NCI-H524 treated with DMSO at 0.1 percent for 48 hours (cell line): ENCODE measurements around the gene LAMA3.

ENCODE experiments used
- DNase-seq: peaks from one replicate; lab custom pipeline; 2025; lab: John Stamatoyannopoulos, UW

Gene LAMA3

GRCh38 chr18:23822590-23823385 lies 133.5 kb downstream of the LAMA3 start:
- DNase-seq: no peak

- DNase-seq: no peak
Measured at GRCh38 chr18:23824240-23824639, 135.0 kb downstream of the LAMA3 start.

GRCh38 chr18:23824669-23825068 lies 135.4 kb downstream of the LAMA3 start:
- DNase-seq: no peak

GRCh38 chr18:23825496-23825895 lies 136.2 kb downstream of the LAMA3 start:
- no peak for DNase-seq

GRCh38 chr18:23825978-23826405 lies 136.7 kb downstream of the LAMA3 start:
- DNase-seq: no peak

GRCh38 chr18:23826850-23827620 lies 137.8 kb downstream of the LAMA3 start:
- DNase-seq: no peak

- DNase-seq: no peak
Measured at GRCh38 chr18:23827681-23828080, 138.4 kb downstream of the LAMA3 start.

- DNase-seq: no peak
Measured at GRCh38 chr18:23828426-23828825, 139.2 kb downstream of the LAMA3 start.

- no peak for DNase-seq
Measured at GRCh38 chr18:23832911-23833310, 143.7 kb downstream of the LAMA3 start.

GRCh38 chr18:23833714-23834113 lies 144.5 kb downstream of the LAMA3 start:
- DNase-seq: no peak

- DNase-seq: no peak
Measured at GRCh38 chr18:23835091-23835490, 145.8 kb downstream of the LAMA3 start.

- no peak for DNase-seq
Measured at GRCh38 chr18:23835506-23835905, 146.3 kb downstream of the LAMA3 start.

- no peak for DNase-seq
Measured at GRCh38 chr18:23837591-23837990, 148.3 kb downstream of the LAMA3 start.

GRCh38 chr18:23838233-23838632 lies 149.0 kb downstream of the LAMA3 start:
- DNase-seq: no peak

GRCh38 chr18:23838801-23839366 lies 149.6 kb downstream of the LAMA3 start:
- no peak for DNase-seq

- DNase-seq: no peak
Measured at GRCh38 chr18:23842305-23842704, 153.1 kb downstream of the LAMA3 start.

- DNase-seq: no peak
Measured at GRCh38 chr18:23844991-23845680, 155.9 kb downstream of the LAMA3 start.

- DNase-seq: no peak
Measured at GRCh38 chr18:23845988-23846630, 156.9 kb downstream of the LAMA3 start.

GRCh38 chr18:23847321-23847986 lies 158.2 kb downstream of the LAMA3 start:
- no peak for DNase-seq

- DNase-seq: no peak
Measured at GRCh38 chr18:23849141-23849540, 159.9 kb downstream of the LAMA3 start.

GRCh38 chr18:23850215-23850614 lies 161.0 kb downstream of the LAMA3 start:
- no peak for DNase-seq
